Colonic mucosa (tissue), 4 donors: ENCODE data around the gene LNX1. TPM values are rescaled to one million over a fixed set of nuclear protein-coding genes. Genes with fewer than 3 reads are reported as not detected.

ENCODE experiments used
- DNase-seq: peaks from one replicate; pipeline ENCODE4 v3.0.0-alpha.2; 2020
- H3K27ac ChIP-seq: fragments of 200-600 bp; one replicate; pipeline ENCODE4 v1.8.0; 2021
- H3K27me3 ChIP-seq: fragments of 200-600 bp; one replicate; pipeline ENCODE4 v1.8.0; 2021
- H3K36me3 ChIP-seq: fragments of 200-600 bp; one replicate; pipeline ENCODE4 v1.8.0; 2021
- H3K4me1 ChIP-seq: fragments of 200-600 bp; one replicate; pipeline ENCODE4 v1.8.0; 2021; ENCODE audit warnings: mild to moderate bottlenecking
- H3K4me3 ChIP-seq: fragments of 200-600 bp; one replicate; pipeline ENCODE4 v1.8.0; 2021
- H3K9ac ChIP-seq, 2 donors: one replicate each; pipeline ENCODE4 v1.7.0; 2013; ENCODE audit warnings: control low read depth in 2 of 2, low read depth in 2 of 2, low read length in 2 of 2
- H3K9me3 ChIP-seq: fragments of 200-600 bp; one replicate; pipeline ENCODE4 v1.8.0; 2021
- intact Hi-C: fragments of 100-400 bp; cut with DNase I; formaldehyde crosslinking; loops from one replicate; pipeline ENCODE4 v1.14.1; 2022
- total RNA-seq, 2 donors: library from RNA; stranded (reverse); fragmentation: NEBNext Ultra II Directional in 1 of 2; extraction: Animal tissue kit (Norgen Biotek cat#: 25700) in 1 of 2; gene quantifications; one replicate each; pipeline ENCODE4 v1.2.1, GENCODE V29; 2021
- TF ChIP-seq, protein P1 (sequence below): fragments of 200-600 bp; IDR thresholded peaks from one replicate; pipeline ENCODE4 v1.8.0; 2022; ENCODE audit warnings: antibody characterized with exemption, mild to moderate bottlenecking
- donor health status: healthy.
- donor health status: DM: no; HTN: no; CAD: no.
- donor health status: DM: no; HTN: no; CAD: no.

Gene LNX1
- total RNA-seq, 2 donors from 2014 or later, result 9.7 to 25.0 TPM

GRCh38 chr4:53582194-53582593, 9.1 kb downstream of the LNX1 start:
- no peak overlapping the region for H3K4me3 ChIP-seq
- intact Hi-C loops, result no loop called here
- no peak overlapping the region for H3K9ac ChIP-seq
- TF ChIP-seq, protein P1, sequence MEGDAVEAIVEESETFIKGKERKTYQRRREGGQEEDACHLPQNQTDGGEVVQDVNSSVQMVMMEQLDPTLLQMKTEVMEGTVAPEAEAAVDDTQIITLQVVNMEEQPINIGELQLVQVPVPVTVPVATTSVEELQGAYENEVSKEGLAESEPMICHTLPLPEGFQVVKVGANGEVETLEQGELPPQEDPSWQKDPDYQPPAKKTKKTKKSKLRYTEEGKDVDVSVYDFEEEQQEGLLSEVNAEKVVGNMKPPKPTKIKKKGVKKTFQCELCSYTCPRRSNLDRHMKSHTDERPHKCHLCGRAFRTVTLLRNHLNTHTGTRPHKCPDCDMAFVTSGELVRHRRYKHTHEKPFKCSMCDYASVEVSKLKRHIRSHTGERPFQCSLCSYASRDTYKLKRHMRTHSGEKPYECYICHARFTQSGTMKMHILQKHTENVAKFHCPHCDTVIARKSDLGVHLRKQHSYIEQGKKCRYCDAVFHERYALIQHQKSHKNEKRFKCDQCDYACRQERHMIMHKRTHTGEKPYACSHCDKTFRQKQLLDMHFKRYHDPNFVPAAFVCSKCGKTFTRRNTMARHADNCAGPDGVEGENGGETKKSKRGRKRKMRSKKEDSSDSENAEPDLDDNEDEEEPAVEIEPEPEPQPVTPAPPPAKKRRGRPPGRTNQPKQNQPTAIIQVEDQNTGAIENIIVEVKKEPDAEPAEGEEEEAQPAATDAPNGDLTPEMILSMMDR, result no peak
- no peaks in the 10 kb centered on the region for H3K36me3 ChIP-seq
- no peaks in the 10 kb centered on the region for H3K27me3 ChIP-seq
- H3K9me3 ChIP-seq, result no peaks in the 10 kb centered on the region
- no peak for DNase-seq
- peaks cover 2% of the 10 kb centered on the region for H3K4me1 ChIP-seq
- H3K27ac ChIP-seq, result no peak overlapping the region

- no peak overlapping the region for H3K9ac ChIP-seq
- H3K36me3 ChIP-seq, result no peaks in the 10 kb centered on the region
- no peaks in the 10 kb centered on the region for H3K9me3 ChIP-seq
- no peak for DNase-seq
- TF ChIP-seq, protein P1, result no peak
- intact Hi-C loops, result no loop called here
- H3K4me3 ChIP-seq, result no peak overlapping the region
- no peak overlapping the region for H3K27ac ChIP-seq
- H3K27me3 ChIP-seq, result no peaks in the 10 kb centered on the region
- H3K4me1 ChIP-seq, result peaks cover 10% of the 10 kb centered on the region
Measured at GRCh38 chr4:53580274-53580673, 11.0 kb downstream of the LNX1 start.

GRCh38 chr4:53579826-53580225, 11.5 kb downstream of the LNX1 start:
- H3K4me1 ChIP-seq, result peaks cover 10% of the 10 kb centered on the region
- DNase-seq, result no peak
- H3K9ac ChIP-seq, result no peak overlapping the region
- H3K27me3 ChIP-seq, result no peaks in the 10 kb centered on the region
- no peaks in the 10 kb centered on the region for H3K9me3 ChIP-seq
- intact Hi-C loops, result loop anchor here (10.0 kb wide), 1 partner anchor 55 kb away; no protein-coding TSS in a partner anchor
- no peaks in the 10 kb centered on the region for H3K36me3 ChIP-seq
- no peak overlapping the region for H3K4me3 ChIP-seq
- no peak overlapping the region for H3K27ac ChIP-seq
- TF ChIP-seq, protein P1, result no peak

DNA sequence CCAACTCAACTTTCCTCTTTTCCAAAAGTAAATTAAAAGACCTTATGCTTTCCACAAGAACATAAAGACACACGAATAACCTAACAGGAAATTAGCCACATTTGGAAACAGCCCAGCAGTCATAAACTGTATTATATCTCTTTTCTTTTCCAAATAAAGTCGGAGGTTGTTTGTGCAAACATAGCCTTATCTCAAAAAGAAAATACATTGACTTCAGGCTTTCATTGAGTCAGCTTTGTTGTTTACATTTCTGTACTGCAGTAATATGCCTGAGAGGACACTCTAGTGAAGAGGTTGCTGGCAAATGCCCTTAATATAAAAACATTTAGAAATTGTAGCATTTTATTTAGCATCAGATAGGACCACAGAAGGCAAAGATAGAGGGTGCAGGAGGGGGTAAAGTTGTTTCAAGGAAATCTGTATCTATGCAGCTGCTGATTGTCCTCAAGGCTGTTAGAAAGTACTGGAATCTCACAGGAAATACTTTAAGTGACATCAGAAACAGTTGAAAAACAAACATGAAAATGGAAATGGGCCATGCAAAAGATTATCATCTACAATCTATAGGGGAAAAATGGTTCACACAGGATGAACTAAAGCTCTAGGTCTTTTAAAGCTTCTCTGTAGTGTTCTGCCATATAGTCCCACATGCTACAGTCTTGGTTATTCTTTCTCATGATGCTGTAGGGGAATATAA, 14.5 kb downstream of the LNX1 start:
- peak; percentile 57 for DNase-seq
- TF ChIP-seq, protein P1, result no peak
- H3K36me3 ChIP-seq, result no peaks in the 10 kb centered on the region
- no peaks in the 10 kb centered on the region for H3K27me3 ChIP-seq
- H3K27ac ChIP-seq, result peak overlapping the region; percentile 10
- intact Hi-C loops, result loop anchor here (10.0 kb wide), 1 partner anchor 58 kb away; no protein-coding TSS in a partner anchor
- H3K9me3 ChIP-seq, result no peaks in the 10 kb centered on the region
- H3K4me1 ChIP-seq, result peaks cover 10% of the 10 kb centered on the region
- H3K4me3 ChIP-seq, result no peak overlapping the region
- H3K9ac ChIP-seq, result peak overlapping the region in 1 of 2 donors; percentile 21

GRCh38 chr4:53576071-53576617, 15.1 kb downstream of the LNX1 start:
- Histone ChIP-seq H3K4me1 (peaks cover 10% of the 10 kb centered on the region), H3K27me3 (no peaks in the 10 kb centered on the region), H3K4me3 (no peak overlapping the region), H3K27ac (peak overlapping the region; percentile 10), H3K9ac (no peak overlapping the region), H3K36me3 (no peaks in the 10 kb centered on the region), H3K9me3 (no peaks in the 10 kb centered on the region)
- no peak for DNase-seq
- intact Hi-C loops, result loop anchor here (10.0 kb wide), 1 partner anchor 59 kb away; no protein-coding TSS in a partner anchor
- TF ChIP-seq, protein P1, result no peak
